HG03571 (cell line): ENCODE data around the gene TRAPPC2B.

Experiments used
- ATAC-seq: cut with Tn5 transposase; IDR thresholded peaks from one replicate; pipeline ENCODE4 v1.9.1; 2021; ENCODE audit not compliant: unreplicated experiment

TRAPPC2B gene

GRCh38 chr19:57362997-57363687 lies at the start of gene TRAPPC2B, which contains the start of gene ZNF547:
TRAPPC2B (plus strand) TSS chr19:57363551; CDS start chr19:57364834, 1,283 bp downstream.
ZNF547 (plus strand) TSS chr19:57363551; CDS start chr19:57368556, 5,005 bp downstream.
- peak; percentile 90 for ATAC-seq

GRCh38 chr19:57314146-57314545 lies 49.2 kb upstream of the TRAPPC2B start:
- no peak for ATAC-seq

GRCh38 chr19:57317503-57317902 lies 45.8 kb upstream of the TRAPPC2B start:
- ATAC-seq = no peak

- no peak for ATAC-seq
These were observed 43.5 kb upstream of the TRAPPC2B start for GRCh38 chr19:57319869-57320179.

- ATAC-seq = peak; percentile 96
These were observed 42.9 kb upstream of the TRAPPC2B start, which contains the start of gene ZNF543 for GRCh38 chr19:57320180-57321084. ZNF543 (plus strand) TSS chr19:57320472; CDS start chr19:57320854, 382 bp downstream.

- ATAC-seq = no peak
These were observed 42.2 kb upstream of the TRAPPC2B start for GRCh38 chr19:57321116-57321515.

GRCh38 chr19:57321751-57322150 lies 41.6 kb upstream of the TRAPPC2B start:
- no peak for ATAC-seq

- no peak for ATAC-seq
These were observed 38.4 kb upstream of the TRAPPC2B start for GRCh38 chr19:57324992-57325391.

GRCh38 chr19:57327993-57328392 lies 35.4 kb upstream of the TRAPPC2B start:
- ATAC-seq = no peak

- ATAC-seq = no peak
These were observed 29.2 kb upstream of the TRAPPC2B start for GRCh38 chr19:57334191-57334590.

GRCh38 chr19:57338877-57339276 lies 24.5 kb upstream of the TRAPPC2B start:
- ATAC-seq = no peak

- no peak for ATAC-seq
These were observed 20.8 kb upstream of the TRAPPC2B start for GRCh38 chr19:57342582-57342981.

GRCh38 chr19:57348136-57348535 lies 15.2 kb upstream of the TRAPPC2B start:
- ATAC-seq = no peak

- peak; percentile 96 for ATAC-seq
These were observed 12.2 kb upstream of the TRAPPC2B start, which contains the start of gene ZNF304 for GRCh38 chr19:57350877-57351805. ZNF304 (plus strand) TSS chr19:57351271; CDS start chr19:57351665, 394 bp downstream.

GRCh38 chr19:57351867-57352266 lies 11.5 kb upstream of the TRAPPC2B start:
- no peak for ATAC-seq

GRCh38 chr19:57355916-57356315 lies 7.4 kb upstream of the TRAPPC2B start:
- no peak for ATAC-seq

GRCh38 chr19:57357406-57357805 lies 5.9 kb upstream of the TRAPPC2B start:
- ATAC-seq = no peak

- ATAC-seq = no peak
These were observed 4.1 kb upstream of the TRAPPC2B start for GRCh38 chr19:57359300-57359699.

- ATAC-seq = no peak
These were observed 932 bp upstream of the TRAPPC2B start for GRCh38 chr19:57362419-57362818.

- ATAC-seq = peak; percentile 14
These were observed 384 bp downstream of the TRAPPC2B start for GRCh38 chr19:57363688-57364181.

GRCh38 chr19:57366776-57367175 lies 3.4 kb downstream of the TRAPPC2B start:
- no peak for ATAC-seq
